HEK293 (cell line): ENCODE results near the gene NSD1.

ENCODE experiments used
- EGR2 ChIP-seq: fragments of 450-650 bp; formaldehyde crosslinking; IDR thresholded peaks from 2 replicates; pipeline ENCODE4 v1.5.1; 2016; ENCODE audit warnings: low read depth, missing biosample characterization, missing genetic modification characterization
- GLIS2 ChIP-seq: fragments of 450-650 bp; formaldehyde crosslinking; IDR thresholded peaks from 2 replicates; pipeline ENCODE4 v1.5.1; 2016; ENCODE audit warnings: missing biosample characterization, missing genetic modification characterization
- KLF1 ChIP-seq: fragments of 450-650 bp; formaldehyde crosslinking; IDR thresholded peaks from 2 replicates; pipeline ENCODE4 v1.5.1; 2016; ENCODE audit warnings: missing biosample characterization, missing genetic modification characterization
- KLF16 ChIP-seq: fragments of 450-650 bp; formaldehyde crosslinking; IDR thresholded peaks from 2 replicates; pipeline ENCODE4 v1.5.1; 2017; ENCODE audit warnings: missing biosample characterization, missing genetic modification characterization
- MYNN ChIP-seq: fragments of 450-650 bp; formaldehyde crosslinking; IDR thresholded peaks from 2 replicates; pipeline ENCODE4 v1.5.1; 2016; ENCODE audit warnings: missing biosample characterization, missing genetic modification characterization, borderline replicate concordance
- MZF1 ChIP-seq: fragments of 450-650 bp; formaldehyde crosslinking; IDR thresholded peaks from 2 replicates; pipeline ENCODE4 v1.5.1; 2017; ENCODE audit warnings: missing biosample characterization, missing genetic modification characterization, borderline replicate concordance
- PBX3 ChIP-seq: sonication (generic); formaldehyde crosslinking; IDR thresholded peaks from 2 replicates; pipeline ENCODE4 v1.8.1; 2022; ENCODE audit warnings: mild to moderate bottlenecking, moderate library complexity, missing genetic modification reagents
- PRDM1 ChIP-seq: fragments of 450-650 bp; formaldehyde crosslinking; IDR thresholded peaks from 2 replicates; pipeline ENCODE4; 2016; ENCODE audit warnings: missing biosample characterization, missing genetic modification characterization
- PRDM2 ChIP-seq: fragments of 450-650 bp; formaldehyde crosslinking; IDR thresholded peaks from 2 replicates; pipeline ENCODE4 v1.5.1; 2016; ENCODE audit warnings: missing biosample characterization, missing genetic modification characterization, borderline replicate concordance
- SCRT1 ChIP-seq: fragments of 450-650 bp; formaldehyde crosslinking; IDR thresholded peaks from 2 replicates; pipeline ENCODE4 v1.5.1; 2016; ENCODE audit warnings: missing biosample characterization, missing genetic modification characterization, borderline replicate concordance
- SP2 ChIP-seq: fragments of 450-650 bp; formaldehyde crosslinking; IDR thresholded peaks from 2 replicates; pipeline ENCODE4 v1.5.1; 2016; ENCODE audit warnings: missing biosample characterization, missing genetic modification characterization
- SP7 ChIP-seq: fragments of 450-650 bp; formaldehyde crosslinking; IDR thresholded peaks from 2 replicates; pipeline ENCODE4 v1.5.1; 2016; ENCODE audit warnings: missing biosample characterization, missing genetic modification characterization
- YY1 ChIP-seq: fragments of 450-650 bp; formaldehyde crosslinking; IDR thresholded peaks from 2 replicates; pipeline ENCODE4 v1.5.1; 2018; ENCODE audit warnings: missing biosample characterization, missing genetic modification characterization
- ZBTB17 ChIP-seq: fragments of 450-650 bp; formaldehyde crosslinking; IDR thresholded peaks from 2 replicates; pipeline ENCODE4 v1.5.1; 2016; ENCODE audit warnings: missing biosample characterization, missing genetic modification characterization
- ZBTB8A ChIP-seq: fragments of 450-650 bp; formaldehyde crosslinking; IDR thresholded peaks from 2 replicates; pipeline ENCODE4 v1.5.1; 2016; ENCODE audit warnings: missing biosample characterization, missing genetic modification characterization
- ZFP41 ChIP-seq: fragments of 450-650 bp; formaldehyde crosslinking; IDR thresholded peaks from 2 replicates; pipeline ENCODE4 v1.5.1; 2016; ENCODE audit warnings: missing biosample characterization, missing genetic modification characterization, borderline replicate concordance
- ZIC2 ChIP-seq: fragments of 450-650 bp; formaldehyde crosslinking; IDR thresholded peaks from 2 replicates; pipeline ENCODE4 v1.5.1; 2016; ENCODE audit warnings: missing biosample characterization, missing genetic modification characterization
- ZNF184 ChIP-seq: fragments of 450-650 bp; IDR thresholded peaks from 2 replicates; pipeline ENCODE4 v1.5.1; 2018; ENCODE audit warnings: missing biosample characterization, mild to moderate bottlenecking, missing genetic modification characterization
- ZNF23 ChIP-seq: fragments of 450-650 bp; formaldehyde crosslinking; IDR thresholded peaks from 2 replicates; pipeline ENCODE4 v1.5.1; 2016; ENCODE audit warnings: missing biosample characterization, missing genetic modification characterization, borderline replicate concordance
- ZNF24 ChIP-seq: fragments of 450-650 bp; formaldehyde crosslinking; IDR thresholded peaks from 2 replicates; pipeline ENCODE4 v1.5.1; 2016; ENCODE audit warnings: missing biosample characterization, missing genetic modification characterization
- ZNF266 ChIP-seq: fragments of 450-650 bp; formaldehyde crosslinking; IDR thresholded peaks from 2 replicates; pipeline ENCODE4 v1.5.1; 2016; ENCODE audit warnings: missing biosample characterization, missing genetic modification characterization, low read depth
- ZNF341 ChIP-seq: fragments of 450-650 bp; formaldehyde crosslinking; IDR thresholded peaks from 2 replicates; pipeline ENCODE4; 2016; ENCODE audit warnings: low read depth, missing biosample characterization, missing genetic modification characterization
- ZNF433 ChIP-seq: fragments of 450-650 bp; formaldehyde crosslinking; IDR thresholded peaks from 2 replicates; pipeline ENCODE4 v1.5.1; 2016; ENCODE audit warnings: missing biosample characterization, missing genetic modification characterization, low read depth
- ZNF571 ChIP-seq: fragments of 450-650 bp; formaldehyde crosslinking; IDR thresholded peaks from 2 replicates; pipeline ENCODE4 v1.5.0; 2017; ENCODE audit warnings: missing biosample characterization, missing genetic modification characterization
- ZNF580 ChIP-seq: fragments of 450-650 bp; formaldehyde crosslinking; IDR thresholded peaks from 2 replicates; pipeline ENCODE4 v1.5.1; 2016; ENCODE audit warnings: missing biosample characterization, missing genetic modification characterization
- ZNF626 ChIP-seq: fragments of 450-650 bp; sonication (Bioruptor Pico); formaldehyde crosslinking; IDR thresholded peaks from 2 replicates; pipeline ENCODE4 v1.5.1; 2018; ENCODE audit warnings: missing biosample characterization, missing genetic modification characterization, inconsistent platforms
- ZNF658 ChIP-seq: fragments of 450-650 bp; formaldehyde crosslinking; IDR thresholded peaks from 2 replicates; pipeline ENCODE4; 2016; ENCODE audit warnings: missing biosample characterization, missing genetic modification characterization
- ZNF660 ChIP-seq: fragments of 450-650 bp; IDR thresholded peaks from 2 replicates; pipeline ENCODE4 v1.5.1; 2018; ENCODE audit warnings: missing biosample characterization, mild to moderate bottlenecking, missing genetic modification characterization
- ZNF664 ChIP-seq: fragments of 450-650 bp; formaldehyde crosslinking; IDR thresholded peaks from 2 replicates; pipeline ENCODE4 v1.5.1; 2016; ENCODE audit warnings: missing biosample characterization, missing genetic modification characterization
- ZNF704 ChIP-seq: fragments of 450-650 bp; formaldehyde crosslinking; IDR thresholded peaks from 2 replicates; pipeline ENCODE4 v1.5.1; 2016; ENCODE audit warnings: missing biosample characterization, missing genetic modification characterization
- ZNF76 ChIP-seq: fragments of 450-650 bp; formaldehyde crosslinking; IDR thresholded peaks from 2 replicates; pipeline ENCODE4; 2016; ENCODE audit warnings: low read depth, missing biosample characterization, missing genetic modification characterization, borderline replicate concordance
- ZSCAN4 ChIP-seq: fragments of 450-650 bp; formaldehyde crosslinking; IDR thresholded peaks from 2 replicates; pipeline ENCODE4 v1.5.1; 2017; ENCODE audit warnings: missing biosample characterization, missing genetic modification characterization

NSD1 gene

GRCh38 chr5:177309351-177310191, 176.0 kb downstream of the NSD1 start (continued):
- TF ChIP-seq SCRT1 (tag by site-specific recombination) (no peak), PRDM1 (tag by site-specific recombination) (0 out of 2 replicates have a peak, but pooled peaks have one; percentile 42), ZNF24 (tag by site-specific recombination) (no peak), MZF1 (tag by site-specific recombination) (no peak), ZFP41 (tag by site-specific recombination) (no peak), ZNF184 (tag by site-specific recombination) (no peak), ZNF23 (tag by site-specific recombination) (no peak), ZNF660 (tag by site-specific recombination) (peak; percentile 25; the same call in 1 of the 2 replicates), ZNF658 (tag by site-specific recombination) (no peak), PRDM2 (tag by site-specific recombination) (no peak), ZNF76 (tag by site-specific recombination) (no peak), GLIS2 (peak; percentile 44), EGR2 (tag by site-specific recombination) (no peak), ZIC2 (tag by site-specific recombination) (peak; percentile 26), ZNF704 (no peak), ZNF571 (tag by site-specific recombination) (no peak), SP7 (tag by site-specific recombination) (no peak), PBX3 (CRISPR knock-in tag) (no peak), YY1 (no peak), ZBTB17 (tag by site-specific recombination) (0 out of 2 replicates have a peak, but pooled peaks have one; percentile 25), ZSCAN4 (tag by site-specific recombination) (no peak), ZNF341 (tag by site-specific recombination) (peak; percentile 60), ZNF580 (tag by site-specific recombination) (no peak), KLF16 (tag by site-specific recombination) (no peak), ZNF626 (no peak), MYNN (tag by site-specific recombination) (no peak), SP2 (no peak), ZNF266 (no peak), ZNF433 (tag by site-specific recombination) (no peak), ZNF664 (tag by site-specific recombination) (no peak), ZBTB8A (tag by site-specific recombination) (0 out of 2 replicates have a peak, but pooled peaks have one; percentile 12), KLF1 (tag by site-specific recombination) (no peak)
